ENCODE data around the gene ABLIM1.

Gene ABLIM1

GRCh38 chr10:114442091-114442630 is 215.9 kb downstream of the ABLIM1 start:
- Histone ChIP-seq H3K9me3 (ENCODE audit: control insufficient read depth, insufficient read depth, low read depth, low read length) (no peaks in the 10 kb centered on the region), H3K4me1 (ENCODE audit: control insufficient read depth, insufficient read depth, low read length) (no peaks in the 10 kb centered on the region), H3K4me3 (ENCODE audit: low read depth, low read length) (no peak overlapping the region), H3K27ac (ENCODE audit: extremely low read depth, low read depth, low read length) (no peak overlapping the region), H3K36me3 (ENCODE audit: control insufficient read depth in 2 of 2, insufficient read depth in 1 of 2, low read length in 2 of 2) (peaks cover 0 to 18% of the 10 kb centered on the region in 2 experiments; a peak in 2 of 3 replicates)
- TF ChIP-seq RBAK (tag by site-specific recombination; IDR thresholded peaks at IDR 0.05) (no peak), ZNF324 (tag by site-specific recombination; IDR thresholded peaks at IDR 0.05) (no peak), OVOL3 (tag by site-specific recombination; IDR thresholded peaks at IDR 0.05) (no peak), ZNF785 (tag by site-specific recombination; IDR thresholded peaks at IDR 0.05) (no peak), ZBTB49 (tag by site-specific recombination; IDR thresholded peaks at IDR 0.05; ENCODE audit: low read depth) (no peak), ZSCAN4 (tag by site-specific recombination; IDR thresholded peaks at IDR 0.05) (no peak), ZNF555 (tag by site-specific recombination; conservative IDR thresholded peaks at IDR 0.05) (no peak), ZBTB7A (tag by site-specific recombination; IDR thresholded peaks at IDR 0.05; ENCODE audit: low read depth) (no peak), ZNF560 (tag by site-specific recombination; IDR thresholded peaks at IDR 0.05; ENCODE audit: borderline replicate concordance) (no peak), MZF1 (tag by site-specific recombination; IDR thresholded peaks at IDR 0.05; ENCODE audit: borderline replicate concordance) (no peak), ZNF239 (tag by site-specific recombination; IDR thresholded peaks at IDR 0.05) (no peak), ZNF514 (tag by site-specific recombination; IDR thresholded peaks at IDR 0.05) (no peak)
- TF ChIP-seq, protein P1, sequence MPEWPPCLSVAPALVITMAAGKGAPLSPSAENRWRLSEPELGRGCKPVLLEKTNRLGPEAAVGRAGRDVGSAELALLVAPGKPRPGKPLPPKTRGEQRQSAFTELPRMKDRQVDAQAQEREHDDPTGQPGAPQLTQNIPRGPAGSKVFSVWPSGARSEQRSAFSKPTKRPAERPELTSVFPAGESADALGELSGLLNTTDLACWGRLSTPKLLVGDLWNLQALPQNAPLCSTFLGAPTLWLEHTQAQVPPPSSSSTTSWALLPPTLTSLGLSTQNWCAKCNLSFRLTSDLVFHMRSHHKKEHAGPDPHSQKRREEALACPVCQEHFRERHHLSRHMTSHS (tag by site-specific recombination; IDR thresholded peaks at IDR 0.05): no peak
- TF ChIP-seq, protein P2, sequence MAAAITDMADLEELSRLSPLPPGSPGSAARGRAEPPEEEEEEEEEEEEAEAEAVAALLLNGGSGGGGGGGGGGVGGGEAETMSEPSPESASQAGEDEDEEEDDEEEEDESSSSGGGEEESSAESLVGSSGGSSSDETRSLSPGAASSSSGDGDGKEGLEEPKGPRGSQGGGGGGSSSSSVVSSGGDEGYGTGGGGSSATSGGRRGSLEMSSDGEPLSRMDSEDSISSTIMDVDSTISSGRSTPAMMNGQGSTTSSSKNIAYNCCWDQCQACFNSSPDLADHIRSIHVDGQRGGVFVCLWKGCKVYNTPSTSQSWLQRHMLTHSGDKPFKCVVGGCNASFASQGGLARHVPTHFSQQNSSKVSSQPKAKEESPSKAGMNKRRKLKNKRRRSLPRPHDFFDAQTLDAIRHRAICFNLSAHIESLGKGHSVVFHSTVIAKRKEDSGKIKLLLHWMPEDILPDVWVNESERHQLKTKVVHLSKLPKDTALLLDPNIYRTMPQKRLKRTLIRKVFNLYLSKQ (tag by site-specific recombination; IDR thresholded peaks at IDR 0.05; ENCODE audit: borderline replicate concordance): no peak
- CTCF ChIA-PET: interaction anchor here (1.0 to 2.1 kb wide), 2 partner anchors 12 to 138 kb away, joined by 3 to 9 read pairs; no protein-coding TSS in a partner anchor
- POLR2A ChIA-PET: no interaction called here

GRCh38 chr10:114441107-114441506 is 217.0 kb downstream of the ABLIM1 start:
- ChIA-PET POLR2A (no interaction called here), CTCF (interaction anchor here (3.7 kb wide), 1 partner anchor 137 kb away, joined by 19 read pairs; no protein-coding TSS in a partner anchor)
- no peaks in the 10 kb centered on the region for H3K4me1 ChIP-seq (ENCODE audit: control insufficient read depth, insufficient read depth, low read length)
- no peak overlapping the region for H3K27ac ChIP-seq (ENCODE audit: extremely low read depth, low read depth, low read length)
- no peak for TF ChIP-seq ZNF132 (tag by site-specific recombination; IDR thresholded peaks at IDR 0.05; ENCODE audit: borderline replicate concordance)
- no peak for TF ChIP-seq ZNF571 (tag by site-specific recombination; IDR thresholded peaks at IDR 0.05)
- no peak for TF ChIP-seq ZBTB20 (tag by site-specific recombination; IDR thresholded peaks at IDR 0.05)
- no peak overlapping the region for H3K4me3 ChIP-seq (ENCODE audit: low read depth, low read length)
- peaks cover 0 to 20% of the 10 kb centered on the region in 2 experiments; a peak in 2 of 3 replicates for H3K36me3 ChIP-seq (ENCODE audit: control insufficient read depth in 2 of 2, insufficient read depth in 1 of 2, low read length in 2 of 2)
- no peaks in the 10 kb centered on the region for H3K9me3 ChIP-seq (ENCODE audit: control insufficient read depth, insufficient read depth, low read depth, low read length)
